Measurements from ENCODE around the gene DNAJC17.

DNA sequence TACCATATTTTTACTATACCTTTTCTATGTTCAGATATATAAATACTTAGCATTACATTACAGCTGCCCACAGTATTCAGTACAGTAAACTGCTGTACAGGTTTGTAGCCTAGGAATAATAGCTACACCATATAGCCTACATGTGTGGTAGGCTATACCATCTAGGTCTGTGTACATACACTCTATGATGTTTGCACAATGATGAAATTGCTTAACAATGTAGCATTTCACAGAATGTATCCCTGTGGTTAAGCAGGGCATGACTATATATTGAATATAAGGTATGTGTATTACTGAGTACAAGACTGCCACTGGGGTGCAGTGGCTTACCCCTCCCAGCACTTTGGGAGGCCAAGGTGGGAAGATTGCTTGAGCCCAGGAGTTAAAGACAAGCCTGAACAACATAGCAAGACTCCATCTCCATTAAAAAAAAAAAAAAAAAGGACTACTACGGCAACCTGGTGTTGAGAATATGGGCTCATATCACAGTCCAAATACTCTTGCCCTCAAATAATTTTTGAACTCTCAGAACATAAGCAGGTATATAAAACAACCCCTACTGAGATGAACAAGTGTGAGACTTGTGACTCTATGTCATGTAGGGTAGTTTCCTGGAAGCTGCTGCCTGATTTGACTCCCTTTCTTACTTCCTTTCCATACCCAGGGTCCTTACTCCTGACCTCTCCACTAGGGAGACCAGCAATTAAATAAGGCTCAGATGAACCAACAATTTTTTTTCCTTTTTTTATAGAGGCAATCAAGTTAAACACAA lies 16.5 kb upstream of the DNAJC17 start:
- no peak for TF ChIP-seq CTCF (IDR thresholded peaks at IDR 0.05; ENCODE audit: low read depth, low read length)
- TF ChIP-seq MAX (IDR thresholded peaks at IDR 0.05; ENCODE audit: low read depth, low read length): no peak
- no peak for TF ChIP-seq POLR2A (IDR thresholded peaks at IDR 0.05; ENCODE audit: extremely low read depth, insufficient read length)
- no peak for TF ChIP-seq MYC (IDR thresholded peaks at IDR 0.05; ENCODE audit: low read depth, low read length)

Measured in NB4 (cell line).